ENCODE results near the gene TSPAN31.

DNA sequence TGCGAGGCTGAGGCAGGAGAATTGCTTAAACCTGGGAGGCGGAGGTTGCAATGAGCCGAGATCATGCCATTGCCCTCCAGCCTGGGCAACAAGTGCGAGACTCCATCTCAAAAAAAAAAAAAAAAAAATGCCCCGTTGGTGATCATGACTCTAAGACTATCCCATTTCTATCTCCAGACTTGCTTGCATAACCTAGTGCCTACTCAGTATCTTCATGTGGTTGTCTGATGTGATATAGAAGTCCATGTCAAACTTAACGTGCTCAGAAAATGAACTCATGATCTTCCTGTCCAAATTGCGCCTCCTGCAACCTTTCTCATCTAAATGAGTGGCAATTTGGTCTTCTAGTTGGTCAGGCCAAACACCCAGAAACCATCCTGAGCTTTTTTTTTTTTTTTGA is 33.1 kb downstream of the TSPAN31 start:
- TF ChIP-seq, protein P1, sequence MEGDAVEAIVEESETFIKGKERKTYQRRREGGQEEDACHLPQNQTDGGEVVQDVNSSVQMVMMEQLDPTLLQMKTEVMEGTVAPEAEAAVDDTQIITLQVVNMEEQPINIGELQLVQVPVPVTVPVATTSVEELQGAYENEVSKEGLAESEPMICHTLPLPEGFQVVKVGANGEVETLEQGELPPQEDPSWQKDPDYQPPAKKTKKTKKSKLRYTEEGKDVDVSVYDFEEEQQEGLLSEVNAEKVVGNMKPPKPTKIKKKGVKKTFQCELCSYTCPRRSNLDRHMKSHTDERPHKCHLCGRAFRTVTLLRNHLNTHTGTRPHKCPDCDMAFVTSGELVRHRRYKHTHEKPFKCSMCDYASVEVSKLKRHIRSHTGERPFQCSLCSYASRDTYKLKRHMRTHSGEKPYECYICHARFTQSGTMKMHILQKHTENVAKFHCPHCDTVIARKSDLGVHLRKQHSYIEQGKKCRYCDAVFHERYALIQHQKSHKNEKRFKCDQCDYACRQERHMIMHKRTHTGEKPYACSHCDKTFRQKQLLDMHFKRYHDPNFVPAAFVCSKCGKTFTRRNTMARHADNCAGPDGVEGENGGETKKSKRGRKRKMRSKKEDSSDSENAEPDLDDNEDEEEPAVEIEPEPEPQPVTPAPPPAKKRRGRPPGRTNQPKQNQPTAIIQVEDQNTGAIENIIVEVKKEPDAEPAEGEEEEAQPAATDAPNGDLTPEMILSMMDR (IDR thresholded peaks at IDR 0.05): no peak
- TF ChIP-seq POLR2AphosphoS5 (IDR thresholded peaks at IDR 0.05) (no peak), EP300 (IDR thresholded peaks at IDR 0.05) (no peak)

Measured in sigmoid colon (tissue), 4 donors.